Left lung (tissue), 10 donors: Measurements from ENCODE around the gene MAP3K5. TPM values are rescaled to one million over a fixed set of nuclear protein-coding genes. Genes with fewer than 3 reads are reported as not detected.

Source experiments
- ATAC-seq: fragments of 200-7000 bp; cut with Tn5 transposase; one replicate; pipeline ENCODE4 v1.9.1; 2020; ENCODE audit warnings: moderate library complexity
- DNase-seq, 4 donors: peaks; one replicate each; pipeline ENCODE4 v3.0.0-alpha.2; 2013 to 2020
- H3K27ac ChIP-seq, 2 donors: fragments of 200-600 bp; sonication (generic) in 1 of 2; one replicate each; pipeline versions ENCODE4 v1.5.0 to v1.8.0; 2020 to 2021
- H3K27me3 ChIP-seq, 2 donors: fragments of 200-600 bp; sonication (generic) in 1 of 2; one replicate each; pipeline versions ENCODE4 v1.5.0 to v1.8.0; 2020 to 2021
- H3K36me3 ChIP-seq, 2 donors: fragments of 200-600 bp; sonication (generic) in 1 of 2; one replicate each; pipeline versions ENCODE4 v1.5.0 to v1.8.0; 2020 to 2021
- H3K4me1 ChIP-seq, 2 donors: fragments of 200-600 bp; one replicate each; pipeline ENCODE4 v1.8.0; 2021
- H3K4me3 ChIP-seq, 2 donors: fragments of 200-600 bp; sonication (generic) in 1 of 2; one replicate each; pipeline versions ENCODE4 v1.5.0 to v1.8.0; 2020 to 2021; ENCODE audit warnings: mild to moderate bottlenecking in 1 of 2
- H3K9me3 ChIP-seq, 2 donors: fragments of 200-600 bp; sonication (generic) in 1 of 2; one replicate each; pipeline versions ENCODE4 v1.5.0 to v1.8.0; 2020 to 2021
- intact Hi-C, 2 donors: fragments of 100-400 bp; cut with DNase I; formaldehyde crosslinking; loops; one replicate each; pipeline versions ENCODE4 v1.11.2 to v1.14.2; 2022
- polyA plus RNA-seq, 6 donors: library from polyadenylated mRNA; unstranded; fragments of 120-200 nt; gene quantifications; one replicate each; pipeline ENCODE4 v1.2.1, GENCODE V29; 2013; ENCODE audit not compliant: insufficient read length in 6 of 6
- total RNA-seq, 2 donors: library from RNA; stranded (reverse); fragmentation: NEBNext Ultra II Directional; extraction: Animal tissue kit (Norgen Biotek cat#: 25700); gene quantifications; one replicate each; pipeline ENCODE4 v1.2.1, GENCODE V29; 2021
- TF ChIP-seq, protein P1 (sequence below), 2 donors: fragments of 200-600 bp; sonication (generic) in 1 of 2; IDR thresholded peaks; one replicate each; pipeline versions ENCODE4 v1.5.0 to v1.8.0; 2021; ENCODE audit warnings: antibody characterized with exemption in 2 of 2
- donor health status: DM: no; HTN: yes; CAD: no.
- donor health status: DM: no; HTN: no; CAD: no.

The MAP3K5 gene
- total and polyA plus RNA-seq, 8 donors: 6.3 to 27.7 (median 7.2) TPM

DNA sequence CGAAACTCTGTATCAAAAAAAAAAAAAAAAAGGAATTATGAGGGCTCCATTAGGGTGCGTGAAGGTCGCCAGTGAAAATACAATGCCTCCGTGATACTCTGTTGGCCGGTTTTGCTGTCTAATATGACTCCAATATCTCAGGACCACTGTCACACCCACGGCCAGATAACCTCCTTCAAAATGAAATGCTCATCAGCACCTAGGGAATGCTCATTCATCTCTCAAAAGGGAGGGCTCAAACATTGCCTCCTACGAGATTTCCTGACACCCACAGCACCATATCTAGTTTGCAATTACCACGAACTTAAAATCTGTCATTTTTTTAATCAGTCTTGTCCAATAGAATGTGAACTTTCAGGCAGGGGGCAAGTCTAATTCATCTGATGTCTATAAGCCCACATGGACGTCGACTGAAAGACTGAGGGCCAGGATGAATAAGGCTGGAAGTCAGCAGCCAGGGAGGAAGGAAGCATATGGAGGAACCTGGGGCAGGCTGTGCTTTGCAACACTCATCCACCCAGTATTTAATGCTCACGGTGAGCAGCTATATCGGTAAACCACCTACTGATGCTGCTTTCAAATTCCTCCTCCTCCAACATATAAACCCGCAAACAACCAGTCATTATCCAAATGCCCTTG lies 42.8 kb downstream of the MAP3K5 start:
- ATAC-seq: no peak
- no peak overlapping the region for H3K27ac ChIP-seq
- intact Hi-C loops: no loop called here

DNA sequence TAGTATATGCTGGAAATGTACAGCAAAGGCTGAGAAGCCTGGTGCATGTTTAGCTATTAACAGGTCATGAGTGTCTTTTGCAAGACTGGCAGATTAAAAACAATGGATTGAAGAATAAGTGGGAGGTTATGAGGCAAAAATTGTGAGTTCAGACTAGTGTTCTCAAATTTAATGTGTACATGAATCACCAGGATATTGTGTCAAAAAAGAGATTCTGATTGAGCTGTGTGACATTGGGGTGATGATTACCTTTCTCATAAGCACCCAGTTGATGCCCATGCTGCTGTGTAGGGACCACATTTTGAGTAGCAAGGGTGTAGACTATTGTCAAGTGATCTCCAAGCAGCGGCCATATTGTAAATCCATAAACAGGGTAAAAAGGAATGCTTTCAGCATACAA lies 44.8 kb downstream of the MAP3K5 start:
- H3K27ac ChIP-seq: no peak overlapping the region
- ATAC-seq (no peak), DNase-seq (no peak)
- TF ChIP-seq, protein P1, sequence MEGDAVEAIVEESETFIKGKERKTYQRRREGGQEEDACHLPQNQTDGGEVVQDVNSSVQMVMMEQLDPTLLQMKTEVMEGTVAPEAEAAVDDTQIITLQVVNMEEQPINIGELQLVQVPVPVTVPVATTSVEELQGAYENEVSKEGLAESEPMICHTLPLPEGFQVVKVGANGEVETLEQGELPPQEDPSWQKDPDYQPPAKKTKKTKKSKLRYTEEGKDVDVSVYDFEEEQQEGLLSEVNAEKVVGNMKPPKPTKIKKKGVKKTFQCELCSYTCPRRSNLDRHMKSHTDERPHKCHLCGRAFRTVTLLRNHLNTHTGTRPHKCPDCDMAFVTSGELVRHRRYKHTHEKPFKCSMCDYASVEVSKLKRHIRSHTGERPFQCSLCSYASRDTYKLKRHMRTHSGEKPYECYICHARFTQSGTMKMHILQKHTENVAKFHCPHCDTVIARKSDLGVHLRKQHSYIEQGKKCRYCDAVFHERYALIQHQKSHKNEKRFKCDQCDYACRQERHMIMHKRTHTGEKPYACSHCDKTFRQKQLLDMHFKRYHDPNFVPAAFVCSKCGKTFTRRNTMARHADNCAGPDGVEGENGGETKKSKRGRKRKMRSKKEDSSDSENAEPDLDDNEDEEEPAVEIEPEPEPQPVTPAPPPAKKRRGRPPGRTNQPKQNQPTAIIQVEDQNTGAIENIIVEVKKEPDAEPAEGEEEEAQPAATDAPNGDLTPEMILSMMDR (IDR thresholded peaks at IDR 0.05): no peak
- H3K36me3 ChIP-seq: no peaks in the 10 kb centered on the region
- intact Hi-C loops: no loop called here
- H3K4me1 ChIP-seq: peaks cover 19 to 41% of the 10 kb centered on the region in 2 donors
- H3K4me3 ChIP-seq: no peak overlapping the region
- no peaks in the 10 kb centered on the region for H3K27me3 ChIP-seq
- H3K9me3 ChIP-seq: no peaks in the 10 kb centered on the region

More for the DNA sequence above, 42.8 kb downstream of the MAP3K5 start:
- Histone ChIP-seq H3K36me3 (no peaks in the 10 kb centered on the region), H3K4me3 (no peak overlapping the region), H3K27me3 (no peaks in the 10 kb centered on the region), H3K9me3 (no peaks in the 10 kb centered on the region), H3K4me1 (peaks cover 33 to 59% of the 10 kb centered on the region in 2 donors)
- TF ChIP-seq, protein P1 (IDR thresholded peaks at IDR 0.05): no peak
- DNase-seq: no peak

DNA sequence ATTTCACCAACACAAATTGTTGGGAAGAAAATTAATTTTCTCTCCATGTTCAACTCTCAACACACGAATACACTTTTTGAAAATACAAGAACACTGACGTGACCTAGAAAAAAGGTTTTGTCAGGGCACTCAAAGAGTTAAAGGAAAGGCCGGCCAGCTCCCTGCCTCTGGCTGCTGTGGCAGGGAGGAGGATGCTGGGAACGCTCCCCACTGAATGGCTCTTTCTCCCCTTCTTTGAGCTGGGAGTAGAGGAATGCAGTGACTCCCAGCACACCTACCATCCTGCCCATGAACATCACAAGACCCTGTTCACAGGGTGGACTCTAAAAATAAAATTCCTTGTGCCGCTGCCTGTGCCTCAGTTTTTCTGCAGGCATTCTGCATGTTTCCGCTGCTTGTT lies 47.0 kb downstream of the MAP3K5 start:
- Histone ChIP-seq H3K9me3 (no peaks in the 10 kb centered on the region), H3K36me3 (no peaks in the 10 kb centered on the region), H3K4me3 (no peak overlapping the region), H3K27ac (no peak overlapping the region), H3K27me3 (no peaks in the 10 kb centered on the region), H3K4me1 (peaks cover 0 to 19% of the 10 kb centered on the region in 2 donors)
- TF ChIP-seq, protein P1 (IDR thresholded peaks at IDR 0.05): no peak
- ATAC-seq (no peak), DNase-seq (no peak)
- intact Hi-C loops: no loop called here

DNA sequence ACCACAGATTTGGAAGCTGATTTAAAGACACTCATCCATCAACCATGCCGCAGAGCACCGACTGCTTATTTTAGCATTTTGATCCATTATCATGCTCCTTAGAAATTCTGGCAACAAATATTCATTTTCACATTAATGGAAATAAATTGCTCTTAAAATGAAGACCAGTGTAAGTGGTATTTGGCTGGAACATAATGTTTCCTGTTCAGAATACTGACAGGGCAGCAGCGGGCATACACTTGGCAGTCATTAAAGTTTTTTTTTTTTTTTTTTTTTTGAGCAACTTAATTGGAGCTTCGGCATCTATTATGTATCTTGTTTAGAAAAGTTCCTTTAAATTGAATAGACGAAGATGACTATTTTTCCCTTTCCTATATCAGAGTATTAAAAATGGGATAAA lies 47.4 kb downstream of the MAP3K5 start:
- intact Hi-C loops: no loop called here

DNA sequence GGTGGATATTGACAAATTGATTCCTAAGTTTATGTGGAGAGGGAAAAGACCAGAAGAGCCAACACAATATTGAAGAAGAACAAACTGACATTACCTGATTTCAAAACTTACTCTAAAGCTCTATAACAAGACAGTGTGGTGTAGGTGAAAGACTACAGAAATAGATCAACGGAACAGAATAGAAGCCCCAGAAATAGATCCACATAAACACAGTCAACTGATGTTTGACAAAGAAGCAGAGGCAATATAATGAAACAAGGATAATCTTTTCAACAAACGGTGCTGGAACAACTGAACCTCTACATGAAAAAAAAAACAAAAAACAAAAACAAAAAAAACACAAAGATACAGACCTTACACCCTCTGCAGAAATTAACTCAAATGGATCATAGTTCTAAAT lies 50.2 kb downstream of the MAP3K5 start:
- no peak overlapping the region for H3K4me3 ChIP-seq
- no peaks in the 10 kb centered on the region for H3K9me3 ChIP-seq
- DNase-seq (no peak), ATAC-seq (no peak)
- H3K27ac ChIP-seq: no peak overlapping the region
- intact Hi-C loops: no loop called here
- TF ChIP-seq, protein P1 (IDR thresholded peaks at IDR 0.05): no peak
- no peaks in the 10 kb centered on the region for H3K27me3 ChIP-seq
- peaks cover 10 to 30% of the 10 kb centered on the region in 2 donors for H3K4me1 ChIP-seq
- H3K36me3 ChIP-seq: no peaks in the 10 kb centered on the region

More for the DNA sequence above, 47.4 kb downstream of the MAP3K5 start:
- no peaks in the 10 kb centered on the region for H3K9me3 ChIP-seq
- DNase-seq (no peak), ATAC-seq (no peak)
- TF ChIP-seq, protein P1 (IDR thresholded peaks at IDR 0.05): no peak
- no peaks in the 10 kb centered on the region for H3K27me3 ChIP-seq
- H3K4me1 ChIP-seq: peaks cover 0 to 15% of the 10 kb centered on the region in 2 donors
- H3K27ac ChIP-seq: no peak overlapping the region
- no peaks in the 10 kb centered on the region for H3K36me3 ChIP-seq
- no peak overlapping the region for H3K4me3 ChIP-seq
